Head of caudate nucleus (tissue), 42 donors: ENCODE results near the gene OR2F2.
A peak's percentile ranks its signal among the peaks of the same experiment; 100 is the strongest.

Experiments used
- DNase-seq, 42 donors: peaks; one replicate each; pipeline versions ENCODE4 v3.0.0 to v3.0.0-alpha.2; 2020 to 2021; ENCODE audit warnings: mixed read lengths in 7 of 42
- intact Hi-C: fragments of 100-400 bp; cut with DNase I; formaldehyde crosslinking; loops from one replicate; pipeline ENCODE4 v1.15.0; 2022

Gene OR2F2

GRCh38 chr7:143910473-143911248, 24.4 kb upstream of the OR2F2 start:
- no peak for DNase-seq
- intact Hi-C loops, result no loop called here

GRCh38 chr7:143913945-143914615, 21.0 kb upstream of the OR2F2 start:
- intact Hi-C loops, result no loop called here
- no peak for DNase-seq

GRCh38 chr7:143914938-143915652, 19.9 kb upstream of the OR2F2 start:
- DNase-seq, result no peak
- intact Hi-C loops, result no loop called here

- no peak for DNase-seq
- intact Hi-C loops, result no loop called here
Observed at GRCh38 chr7:143924851-143925250, 10.2 kb upstream of the OR2F2 start.

GRCh38 chr7:143929224-143929920, 5.7 kb upstream of the OR2F2 start:
- DNase-seq, result peak in 27 of 42 donors; percentile 12 to 79 (median 42)
- intact Hi-C loops, result no loop called here

- intact Hi-C loops, result no loop called here
- DNase-seq, result no peak
Observed at GRCh38 chr7:143931739-143932138, 3.3 kb upstream of the OR2F2 start.

GRCh38 chr7:143936087-143937009, 1.3 kb downstream of the OR2F2 start:
- DNase-seq, result peak in 29 of 42 donors; percentile 7 to 85 (median 48)
- intact Hi-C loops, result no loop called here

- intact Hi-C loops, result no loop called here
- peak in 4 of 42 donors; percentile 10 to 43 (median 26) for DNase-seq
Observed at GRCh38 chr7:143938379-143939243, 3.6 kb downstream of the OR2F2 start.

- DNase-seq, result no peak
- intact Hi-C loops, result no loop called here
Observed at GRCh38 chr7:143945423-143945822, 10.4 kb downstream of the OR2F2 start.

GRCh38 chr7:143947111-143947510, 12.1 kb downstream of the OR2F2 start:
- no peak for DNase-seq
- intact Hi-C loops, result no loop called here

GRCh38 chr7:143948733-143949132, 13.7 kb downstream of the OR2F2 start:
- intact Hi-C loops, result no loop called here
- DNase-seq, result no peak

- no peak for DNase-seq
- intact Hi-C loops, result no loop called here
Observed at GRCh38 chr7:143953421-143953820, 18.4 kb downstream of the OR2F2 start.

GRCh38 chr7:143954135-143954534, 19.1 kb downstream of the OR2F2 start:
- intact Hi-C loops, result no loop called here
- no peak for DNase-seq

GRCh38 chr7:143954544-143954943, 19.5 kb downstream of the OR2F2 start, which contains the start of gene OR2F1:
TSS of gene OR2F1 (plus strand) at chr7:143954844. CDS start at chr7:143959971, 5,127 bp downstream.
- intact Hi-C loops, result no loop called here
- DNase-seq, result no peak

GRCh38 chr7:143958781-143959180, 23.7 kb downstream of the OR2F2 start:
- intact Hi-C loops, result no loop called here
- no peak for DNase-seq

- peak in 41 of 42 donors; percentile 18 to 94 (median 65) for DNase-seq
- intact Hi-C loops, result no loop called here
Observed at GRCh38 chr7:143960813-143961610, 26.0 kb downstream of the OR2F2 start.

- intact Hi-C loops, result no loop called here
- no peak for DNase-seq
Observed at GRCh38 chr7:143965280-143965679, 30.2 kb downstream of the OR2F2 start.
